RPMI7951 (cell line): ENCODE results near the gene MAP3K5. TPM values are rescaled to one million over a fixed set of nuclear protein-coding genes. Genes with fewer than 3 reads are reported as not detected.

Source experiments
- DNase-seq: peaks from one replicate; pipeline ENCODE4 v3.0.0-alpha.2; 2012; ENCODE audit warnings: low read depth
- total RNA-seq: library from RNA; depleted of rRNA; stranded (reverse); fragments of >200 nt; shearing (Covaris generic); gene quantifications from 2 replicates; pipeline ENCODE4 v1.2.3, GENCODE V29; 2014; rRNA removed

The MAP3K5 gene
- total RNA-seq, 1 experiment from 2014 or later: 6.2 TPM

DNA sequence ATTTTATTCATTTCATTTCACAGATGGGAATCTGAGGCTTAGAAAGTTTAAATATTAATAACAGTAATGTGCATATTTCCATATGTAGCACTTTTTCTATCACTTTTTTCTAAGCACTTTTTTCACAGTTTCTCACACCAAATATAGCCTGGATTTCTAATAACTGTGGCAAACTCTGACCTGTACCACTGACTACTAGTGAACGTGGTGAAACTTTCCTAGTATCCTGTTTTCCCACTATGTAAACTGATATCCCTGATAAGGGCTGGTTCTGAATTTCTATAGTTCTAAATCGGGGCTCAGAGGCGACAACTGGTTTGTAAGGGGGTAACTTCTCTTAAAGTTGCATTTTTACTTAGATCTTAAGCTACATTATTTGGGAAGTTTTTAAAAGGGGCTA, 274.7 kb downstream of the MAP3K5 start:
- DNase-seq: no peak

DNA sequence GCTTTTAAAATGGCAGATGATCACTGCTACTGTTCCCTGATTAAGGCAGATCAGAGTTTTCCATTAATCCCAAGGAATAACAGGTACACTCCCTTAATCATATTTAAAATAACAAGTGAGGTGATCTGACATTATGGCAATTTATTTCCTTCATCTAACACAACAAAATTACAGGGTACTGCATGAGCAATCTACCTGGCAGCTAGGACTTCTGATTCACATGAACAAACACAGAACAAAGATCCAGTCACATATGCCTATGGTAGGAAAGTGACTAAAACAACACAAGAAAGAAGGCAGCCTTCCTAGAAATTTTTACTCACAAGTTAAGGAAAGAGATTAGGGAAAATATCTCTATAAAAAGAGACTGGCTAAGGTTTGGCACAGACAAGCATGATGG, 275.3 kb downstream of the MAP3K5 start:
- DNase-seq: no peak

DNA sequence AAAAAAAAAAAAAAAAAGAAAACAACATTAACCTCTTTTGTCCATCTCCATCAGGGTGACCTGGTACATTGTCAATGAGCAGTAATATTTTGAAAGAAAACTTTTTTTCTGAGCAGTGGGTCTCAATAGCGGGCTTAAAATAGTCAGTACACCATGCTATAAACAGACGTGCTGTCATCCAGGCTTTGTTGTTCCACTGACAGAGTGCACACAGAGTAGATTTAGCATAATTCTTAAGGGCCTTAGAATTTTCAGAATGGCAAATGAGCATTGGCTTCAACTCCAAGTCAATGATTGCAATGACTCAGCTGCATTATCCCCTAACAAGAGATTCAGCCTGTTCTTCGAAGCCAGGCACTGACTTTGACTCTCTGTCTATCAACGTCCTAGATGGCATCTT, 277.7 kb downstream of the MAP3K5 start:
- no peak for DNase-seq

DNA sequence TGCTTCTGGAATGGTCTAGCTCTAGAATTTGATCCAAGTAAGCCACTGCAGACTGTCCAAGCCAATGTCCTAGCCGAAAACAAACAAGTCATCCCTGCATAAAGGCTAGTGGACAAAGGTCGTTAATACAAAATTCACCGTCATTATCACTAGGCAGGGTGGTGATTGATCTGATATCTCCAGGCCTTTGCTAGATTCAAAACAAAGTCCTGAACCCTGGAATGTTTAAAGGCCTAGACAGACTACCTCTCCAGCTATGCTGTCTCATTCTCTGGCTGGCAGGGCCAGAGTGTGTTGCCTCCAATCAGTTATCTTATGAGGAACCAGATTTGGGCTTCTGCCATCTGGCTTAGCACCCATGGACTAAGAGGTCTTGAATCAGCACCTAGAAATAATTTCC, 280.4 kb downstream of the MAP3K5 start:
- no peak for DNase-seq

DNA sequence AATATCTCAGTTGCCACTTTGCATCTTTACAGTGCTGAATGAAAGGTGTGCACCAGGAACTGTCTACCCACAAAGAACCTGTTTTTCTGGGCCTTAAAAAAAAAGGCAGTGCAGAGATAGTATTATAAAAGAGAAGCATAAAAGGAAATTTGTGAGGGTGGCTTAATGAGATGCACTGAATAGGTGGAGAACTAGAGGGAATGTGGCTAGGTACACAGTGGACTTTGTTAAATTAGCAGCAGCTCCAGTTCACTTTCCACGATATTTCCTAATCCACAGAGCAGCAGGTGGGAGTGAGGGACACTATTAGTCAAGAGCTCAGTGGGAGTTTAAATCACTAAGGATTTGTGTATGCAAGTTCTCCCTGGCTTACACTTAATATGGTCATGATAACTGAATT, 280.9 kb downstream of the MAP3K5 start:
- no peak for DNase-seq

DNA sequence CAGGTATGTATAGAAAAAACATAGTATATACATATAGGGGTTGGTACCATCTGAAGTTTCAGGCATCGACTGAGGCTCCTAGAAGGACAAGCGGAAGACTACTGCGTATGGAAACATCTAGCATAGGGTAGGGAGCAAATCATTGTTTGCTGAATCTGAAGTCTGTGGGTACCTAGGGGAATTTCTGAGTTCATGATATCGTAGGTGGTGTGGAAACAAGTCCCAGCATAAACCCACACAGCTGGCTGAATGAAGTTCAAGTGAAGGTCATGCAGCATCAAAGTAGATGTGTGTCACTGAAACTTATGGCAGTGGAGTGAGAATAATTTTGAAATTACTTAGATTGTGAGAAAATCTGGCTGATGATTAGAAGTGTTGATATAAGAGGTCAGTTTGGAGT, 281.5 kb downstream of the MAP3K5 start:
- no peak for DNase-seq

DNA sequence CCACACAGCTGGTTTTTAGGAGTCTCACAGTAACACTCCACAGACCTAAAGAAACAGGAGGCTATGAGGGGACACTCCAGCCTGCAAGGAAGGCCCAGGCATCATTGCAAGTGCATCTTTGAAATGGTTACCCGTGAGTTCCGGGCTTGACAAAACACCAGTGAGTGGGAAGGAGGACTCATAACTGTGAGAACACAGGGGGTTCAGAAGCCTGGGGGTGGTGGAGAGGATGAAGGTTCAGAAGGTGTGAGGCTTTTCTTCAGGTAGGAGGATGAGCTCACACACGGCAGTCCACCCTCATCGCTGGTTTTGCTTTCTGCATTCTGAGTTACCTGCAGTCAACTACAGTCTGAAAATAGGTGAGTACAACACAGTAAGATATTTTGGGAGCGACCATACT, 282.0 kb downstream of the MAP3K5 start:
- no peak for DNase-seq

DNA sequence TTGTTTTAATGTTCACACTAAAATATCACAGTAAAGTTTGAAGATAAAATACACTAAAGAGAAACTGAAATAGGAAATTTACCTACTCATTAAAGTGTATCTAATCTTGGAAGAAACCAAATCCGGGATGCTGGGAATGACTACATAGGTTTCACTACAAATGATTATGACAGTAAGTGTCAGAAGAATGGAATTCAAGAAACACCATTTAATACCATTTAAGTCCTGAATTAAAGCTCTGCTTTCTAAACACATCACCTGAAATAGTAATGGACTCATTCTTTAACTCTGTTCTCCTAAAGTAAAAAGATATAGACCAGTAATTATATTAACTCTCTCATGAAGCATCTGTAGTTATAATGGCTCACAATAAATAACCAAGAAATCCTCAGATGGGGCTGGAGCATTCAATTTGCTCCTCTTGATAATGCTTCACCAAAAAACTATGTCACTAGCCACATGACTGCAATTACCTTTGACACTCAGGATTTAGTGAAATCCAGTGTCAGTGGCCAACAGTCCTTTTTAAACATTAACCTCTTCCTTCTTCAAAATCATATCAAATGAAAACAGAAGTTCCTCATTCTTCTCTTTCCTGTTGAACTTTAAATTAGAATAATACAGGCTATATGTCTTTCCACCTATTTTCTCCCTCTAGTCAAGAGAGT, 283.4 kb downstream of the MAP3K5 start:
- no peak for DNase-seq

Other genes starting within 250 kb of the MAP3K5 start
- gene MAP7, start 242.1 kb downstream of the MAP3K5 start, total RNA-seq: 0.24 TPM in 1 of 2 replicates, not detected in the other
- gene PEX7, start 30.1 kb upstream of the MAP3K5 start, total RNA-seq: 9.7 and 17.1 TPM in 2 replicates
- gene SLC35D3, start 129.8 kb upstream of the MAP3K5 start, total RNA-seq: not detected in 2 replicates